GM18951 (cell line): ENCODE data around the gene FKBP5.
A peak's percentile ranks its signal among the peaks of the same experiment; 100 is the strongest.

Source experiments
- POLR2A ChIP-seq: IDR thresholded peaks from 4 replicates; pipeline ENCODE4 v1.6.1; 2011; ENCODE audit warnings: mild to moderate bottlenecking; ENCODE audit not compliant: insufficient read length, insufficient read depth; ENCODE audit errors: extremely low read depth
- in situ Hi-C: fragments of 300-500 bp; cut with MboI; formaldehyde crosslinking; loops from one replicate; pipeline ENCODE4 v1.12.0; 2022; ENCODE audit warnings: low sequenced_read_pairs, mixed read lengths, inconsistent platforms; ENCODE audit not compliant: unreplicated experiment

FKBP5 gene

GRCh38 chr6:35727935-35728682 is 39.4 kb upstream of the FKBP5 start:
- in situ Hi-C loops, result loop anchor here (25.0 kb wide), 1 partner anchor 416 kb away; no protein-coding TSS in a partner anchor
- TF ChIP-seq POLR2A, result peak; percentile 63

DNA sequence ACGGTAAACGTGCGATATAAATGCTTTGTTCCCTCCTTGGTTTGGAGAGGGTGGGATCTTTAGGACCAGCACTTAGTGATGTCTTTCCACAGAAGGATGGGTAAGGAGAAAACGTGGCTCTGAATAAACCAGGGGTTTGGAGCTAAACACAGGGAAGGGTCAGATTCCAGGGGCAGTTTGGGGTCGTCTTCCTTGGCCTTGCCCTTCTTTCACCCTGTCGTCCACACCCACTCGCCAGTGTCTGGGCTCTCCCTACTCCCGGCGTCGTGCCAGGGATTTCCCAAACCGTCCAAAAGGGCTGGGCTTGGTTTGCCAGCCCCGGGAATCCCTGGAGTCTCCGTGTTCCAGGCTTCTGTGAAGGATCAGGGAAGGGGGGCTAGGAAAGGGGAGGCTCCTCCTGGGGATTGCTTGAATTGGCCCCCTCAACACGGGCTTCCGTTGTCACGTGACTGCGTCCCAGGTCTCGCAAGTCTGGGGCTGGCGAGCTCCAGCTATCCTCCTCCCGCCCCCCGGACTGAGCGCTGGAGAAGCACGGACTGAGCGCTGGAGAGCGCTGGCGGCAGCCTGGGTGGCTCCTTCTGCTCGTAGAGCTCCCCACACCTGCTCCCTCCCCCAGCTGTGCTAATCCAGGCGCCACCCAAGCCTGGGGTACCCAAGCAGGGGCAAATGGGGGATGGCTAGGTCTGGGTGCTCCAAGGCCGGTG is 38.7 kb upstream of the FKBP5 start:
- in situ Hi-C loops, result loop anchor here (25.0 kb wide), 1 partner anchor 415 kb away; no protein-coding TSS in a partner anchor
- no peak for TF ChIP-seq POLR2A

DNA sequence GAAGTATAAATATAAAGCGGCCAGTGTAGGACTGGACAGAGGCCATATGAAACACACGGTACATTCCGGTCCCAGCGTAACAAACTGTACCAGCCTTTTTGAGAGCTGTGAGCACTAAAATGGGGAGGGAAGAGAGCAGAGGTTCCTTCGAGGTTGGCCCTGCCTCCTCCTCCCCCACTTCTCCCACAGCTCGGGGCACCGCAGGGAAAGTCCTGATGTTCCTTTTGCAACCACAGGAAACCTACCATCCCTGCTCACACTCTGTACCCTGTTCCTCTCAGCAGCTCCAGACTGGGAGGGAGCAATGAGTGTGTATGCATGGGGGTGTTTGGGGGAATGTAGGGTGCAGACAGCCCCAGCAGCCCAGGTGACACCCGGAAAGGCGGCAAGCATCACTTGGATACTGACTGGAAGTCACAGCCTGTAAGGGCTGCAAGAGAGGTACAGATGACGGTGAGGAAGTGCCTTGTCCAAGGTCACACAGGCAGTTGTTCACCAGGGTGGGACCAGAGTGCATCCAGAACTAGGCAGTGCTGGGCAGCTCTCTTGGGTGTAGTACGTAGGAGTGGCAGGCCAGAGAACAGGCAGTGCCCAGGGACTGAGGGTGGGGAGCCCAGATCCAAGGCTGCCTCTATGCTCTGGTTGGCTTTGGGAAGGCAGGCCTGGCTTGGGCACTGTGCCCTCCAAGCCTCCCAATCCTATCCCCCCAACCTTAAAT is 37.2 kb upstream of the FKBP5 start:
- in situ Hi-C loops, result loop anchor here (25.0 kb wide), 1 partner anchor 414 kb away; no protein-coding TSS in a partner anchor
- TF ChIP-seq POLR2A, result no peak

DNA sequence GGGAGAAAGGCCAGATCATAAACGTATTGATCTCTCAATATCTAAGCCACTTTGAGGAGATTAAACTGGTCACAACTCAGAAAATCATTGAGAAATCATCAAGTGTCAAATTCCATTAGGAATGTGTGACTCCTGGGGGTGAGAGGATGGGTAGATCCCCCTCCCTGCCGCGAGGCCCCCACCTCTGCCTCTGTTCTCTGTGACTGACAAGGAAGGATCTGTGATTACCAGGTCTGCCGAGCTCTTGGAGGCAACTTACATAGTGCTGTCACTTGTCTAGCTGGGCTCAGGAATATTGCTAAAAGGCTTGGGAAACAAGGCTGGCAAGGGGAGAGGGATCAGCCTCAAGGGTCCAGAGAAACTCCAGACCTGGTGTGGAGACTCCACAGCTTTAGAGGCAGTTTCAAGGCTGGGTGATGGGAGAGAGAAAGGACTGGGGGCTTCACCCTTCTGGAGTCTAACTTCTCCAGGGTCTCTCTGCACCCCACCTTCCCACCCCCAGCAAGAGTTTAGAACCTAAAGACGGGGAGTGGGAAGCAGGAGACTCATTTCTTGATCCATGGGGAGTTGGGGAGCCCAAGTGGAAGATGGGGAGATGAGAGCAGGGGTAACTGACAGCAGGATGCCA is 36.5 kb upstream of the FKBP5 start:
- in situ Hi-C loops, result loop anchor here (25.0 kb wide), 1 partner anchor 413 kb away; no protein-coding TSS in a partner anchor
- no peak for TF ChIP-seq POLR2A

GRCh38 chr6:35724471-35724870 is 35.8 kb upstream of the FKBP5 start:
- no peak for TF ChIP-seq POLR2A
- in situ Hi-C loops, result no loop called here

GRCh38 chr6:35724059-35724458 is 35.3 kb upstream of the FKBP5 start:
- in situ Hi-C loops, result no loop called here
- no peak for TF ChIP-seq POLR2A

GRCh38 chr6:35723587-35723986 is 34.9 kb upstream of the FKBP5 start:
- TF ChIP-seq POLR2A, result no peak
- in situ Hi-C loops, result no loop called here

DNA sequence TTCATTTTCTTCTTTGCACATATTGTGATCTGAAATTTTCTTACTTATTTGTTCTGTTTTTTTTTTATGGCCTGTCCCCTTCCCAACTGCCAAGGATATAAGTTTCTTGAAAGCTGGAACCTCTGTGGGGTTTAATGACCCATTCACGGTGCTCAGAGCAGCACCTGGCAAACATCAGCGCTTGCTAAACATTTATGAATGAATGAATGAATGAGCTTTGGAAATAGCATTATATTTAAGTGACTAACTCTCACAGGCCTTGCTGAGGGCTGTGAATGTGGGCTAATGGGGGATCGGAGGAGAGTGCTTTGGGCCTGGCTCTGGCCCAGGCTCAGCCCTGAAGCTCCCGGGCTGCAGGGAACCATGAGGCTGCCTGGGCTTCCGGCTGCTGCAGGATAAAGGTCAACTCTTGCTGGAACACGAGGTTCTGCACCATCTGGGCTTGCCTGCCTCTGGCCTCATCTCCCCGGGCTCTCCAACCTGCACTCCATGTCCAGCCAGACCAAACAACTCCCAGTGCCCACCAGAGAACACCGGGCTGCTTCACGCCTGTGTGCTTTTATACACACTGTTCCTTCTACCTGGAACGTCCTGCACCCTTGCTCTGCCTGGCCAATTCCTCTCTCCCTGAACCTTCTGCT is 33.5 kb upstream of the FKBP5 start:
- no peak for TF ChIP-seq POLR2A
- in situ Hi-C loops, result no loop called here

- in situ Hi-C loops, result no loop called here
- TF ChIP-seq POLR2A, result no peak
Observed at GRCh38 chr6:35719830-35720733, 31.4 kb upstream of the FKBP5 start.

- TF ChIP-seq POLR2A, result no peak
- in situ Hi-C loops, result no loop called here
Observed at GRCh38 chr6:35719404-35719829, 30.7 kb upstream of the FKBP5 start.

DNA sequence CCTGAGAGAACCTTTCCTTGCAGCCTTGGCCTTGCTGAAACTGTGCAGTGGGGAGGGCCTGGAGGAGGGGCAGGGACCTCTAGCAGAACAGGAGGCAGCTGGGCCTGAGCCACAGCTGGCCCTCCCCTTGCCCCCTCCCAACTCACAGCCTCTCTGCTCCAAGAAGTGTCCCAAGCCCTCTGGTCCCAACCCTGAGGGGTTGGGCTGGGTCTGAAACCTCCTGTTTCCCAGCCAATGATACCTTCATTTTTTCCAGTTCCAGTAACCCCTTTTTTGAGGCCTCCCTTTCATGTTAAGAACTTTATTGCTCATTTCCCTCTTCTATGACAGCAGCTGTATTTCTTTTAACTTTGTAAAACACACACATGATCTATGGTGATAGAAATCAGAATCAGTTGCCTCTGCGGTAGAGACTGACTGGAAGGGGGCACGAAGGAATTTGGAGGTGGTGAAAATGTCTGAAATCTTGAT is 30.2 kb upstream of the FKBP5 start:
- in situ Hi-C loops, result no loop called here
- no peak for TF ChIP-seq POLR2A
